WTC11 (cell line): ENCODE data around the gene CFAP299.

Experiments used
- CREB1 ChIP-seq: sonication (generic); formaldehyde crosslinking; IDR thresholded peaks from 2 replicates; pipeline ENCODE4 v1.8.0; 2023; ENCODE audit warnings: mild to moderate bottlenecking, missing genetic modification reagents
- FOXP1 ChIP-seq: sonication (generic); formaldehyde crosslinking; IDR thresholded peaks from 2 replicates; pipeline ENCODE4 v1.8.0; 2022; ENCODE audit warnings: missing genetic modification reagents, mild to moderate bottlenecking, moderate library complexity, borderline replicate concordance
- NFATC4 ChIP-seq: fragments of 250-450 bp; sonication (Bioruptor Pico); IDR thresholded peaks from 2 replicates; pipeline ENCODE4 v1.9.0; 2021; ENCODE audit warnings: mild to moderate bottlenecking
- NFE2L1 ChIP-seq: sonication (generic); formaldehyde crosslinking; IDR thresholded peaks from 2 replicates; pipeline ENCODE4 v1.8.1; 2023; ENCODE audit warnings: missing genetic modification reagents
- RELA ChIP-seq: sonication (generic); formaldehyde crosslinking; IDR thresholded peaks from 2 replicates; pipeline ENCODE4 v1.8.1; 2022; ENCODE audit warnings: missing genetic modification reagents, mild to moderate bottlenecking, borderline replicate concordance
- TF ChIP-seq, protein P1 (sequence below): fragments of 200-600 bp; IDR thresholded peaks from 2 replicates; pipeline ENCODE4 v1.8.0; 2022; ENCODE audit warnings: antibody characterized with exemption
- TF ChIP-seq, protein P2 (sequence below): sonication (generic); formaldehyde crosslinking; conservative IDR thresholded peaks from 2 replicates; pipeline ENCODE4 v1.8.1; 2022; ENCODE audit warnings: mild to moderate bottlenecking, missing genetic modification reagents
- TF ChIP-seq, protein P3 (sequence below): sonication (generic); formaldehyde crosslinking; IDR thresholded peaks from 2 replicates; pipeline ENCODE4 v1.8.1; 2022; ENCODE audit warnings: low read depth, mild to moderate bottlenecking, moderate library complexity, missing genetic modification reagents, borderline replicate concordance
- TF ChIP-seq, protein P4 (sequence below): sonication (generic); formaldehyde crosslinking; IDR thresholded peaks from 2 replicates; pipeline ENCODE4 v1.8.0; 2022; ENCODE audit warnings: mild to moderate bottlenecking, missing genetic modification reagents
- TF ChIP-seq, protein P5 (sequence below): sonication (generic); formaldehyde crosslinking; IDR thresholded peaks from 2 replicates; pipeline ENCODE4 v1.8.1; 2023; ENCODE audit warnings: mild to moderate bottlenecking, missing genetic modification reagents, borderline replicate concordance
- TF ChIP-seq, protein P6 (sequence below): sonication (generic); formaldehyde crosslinking; IDR thresholded peaks from 2 replicates; pipeline ENCODE4 v1.8.1; 2022; ENCODE audit warnings: low read depth, missing genetic modification reagents, borderline replicate concordance

DNA sequence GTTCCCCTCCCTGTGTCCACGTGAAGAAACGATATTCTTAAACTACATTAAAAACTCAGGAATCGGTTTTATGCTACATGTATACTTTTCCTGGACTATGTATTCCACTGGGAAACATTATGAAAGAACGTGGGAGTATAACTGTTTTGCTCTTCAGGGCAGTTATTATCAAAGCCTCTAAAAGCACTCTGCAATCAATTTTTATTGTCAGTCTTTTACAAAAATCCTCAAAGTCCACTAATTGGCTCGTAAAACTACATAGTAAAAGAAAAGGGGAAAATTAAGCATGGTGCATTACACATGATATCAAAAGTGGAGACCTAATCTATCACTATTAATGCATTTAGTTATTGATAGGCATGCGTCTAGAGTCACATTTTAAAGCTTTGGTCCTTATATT, 11.4 kb upstream of the CFAP299 start:
- TF ChIP-seq, protein P1, sequence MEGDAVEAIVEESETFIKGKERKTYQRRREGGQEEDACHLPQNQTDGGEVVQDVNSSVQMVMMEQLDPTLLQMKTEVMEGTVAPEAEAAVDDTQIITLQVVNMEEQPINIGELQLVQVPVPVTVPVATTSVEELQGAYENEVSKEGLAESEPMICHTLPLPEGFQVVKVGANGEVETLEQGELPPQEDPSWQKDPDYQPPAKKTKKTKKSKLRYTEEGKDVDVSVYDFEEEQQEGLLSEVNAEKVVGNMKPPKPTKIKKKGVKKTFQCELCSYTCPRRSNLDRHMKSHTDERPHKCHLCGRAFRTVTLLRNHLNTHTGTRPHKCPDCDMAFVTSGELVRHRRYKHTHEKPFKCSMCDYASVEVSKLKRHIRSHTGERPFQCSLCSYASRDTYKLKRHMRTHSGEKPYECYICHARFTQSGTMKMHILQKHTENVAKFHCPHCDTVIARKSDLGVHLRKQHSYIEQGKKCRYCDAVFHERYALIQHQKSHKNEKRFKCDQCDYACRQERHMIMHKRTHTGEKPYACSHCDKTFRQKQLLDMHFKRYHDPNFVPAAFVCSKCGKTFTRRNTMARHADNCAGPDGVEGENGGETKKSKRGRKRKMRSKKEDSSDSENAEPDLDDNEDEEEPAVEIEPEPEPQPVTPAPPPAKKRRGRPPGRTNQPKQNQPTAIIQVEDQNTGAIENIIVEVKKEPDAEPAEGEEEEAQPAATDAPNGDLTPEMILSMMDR = no peak
- TF ChIP-seq, protein P2, sequence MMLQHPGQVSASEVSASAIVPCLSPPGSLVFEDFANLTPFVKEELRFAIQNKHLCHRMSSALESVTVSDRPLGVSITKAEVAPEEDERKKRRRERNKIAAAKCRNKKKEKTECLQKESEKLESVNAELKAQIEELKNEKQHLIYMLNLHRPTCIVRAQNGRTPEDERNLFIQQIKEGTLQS (CRISPR knock-in tag) = no peak
- TF ChIP-seq NFATC4 = no peak
- no peak for TF ChIP-seq NFE2L1 (CRISPR knock-in tag)
- TF ChIP-seq, protein P3, sequence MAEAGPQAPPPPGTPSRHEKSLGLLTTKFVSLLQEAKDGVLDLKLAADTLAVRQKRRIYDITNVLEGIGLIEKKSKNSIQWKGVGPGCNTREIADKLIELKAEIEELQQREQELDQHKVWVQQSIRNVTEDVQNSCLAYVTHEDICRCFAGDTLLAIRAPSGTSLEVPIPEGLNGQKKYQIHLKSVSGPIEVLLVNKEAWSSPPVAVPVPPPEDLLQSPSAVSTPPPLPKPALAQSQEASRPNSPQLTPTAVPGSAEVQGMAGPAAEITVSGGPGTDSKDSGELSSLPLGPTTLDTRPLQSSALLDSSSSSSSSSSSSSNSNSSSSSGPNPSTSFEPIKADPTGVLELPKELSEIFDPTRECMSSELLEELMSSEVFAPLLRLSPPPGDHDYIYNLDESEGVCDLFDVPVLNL = no peak
- TF ChIP-seq, protein P4, sequence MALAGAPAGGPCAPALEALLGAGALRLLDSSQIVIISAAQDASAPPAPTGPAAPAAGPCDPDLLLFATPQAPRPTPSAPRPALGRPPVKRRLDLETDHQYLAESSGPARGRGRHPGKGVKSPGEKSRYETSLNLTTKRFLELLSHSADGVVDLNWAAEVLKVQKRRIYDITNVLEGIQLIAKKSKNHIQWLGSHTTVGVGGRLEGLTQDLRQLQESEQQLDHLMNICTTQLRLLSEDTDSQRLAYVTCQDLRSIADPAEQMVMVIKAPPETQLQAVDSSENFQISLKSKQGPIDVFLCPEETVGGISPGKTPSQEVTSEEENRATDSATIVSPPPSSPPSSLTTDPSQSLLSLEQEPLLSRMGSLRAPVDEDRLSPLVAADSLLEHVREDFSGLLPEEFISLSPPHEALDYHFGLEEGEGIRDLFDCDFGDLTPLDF (CRISPR knock-in tag) = no peak
- TF ChIP-seq, protein P5, sequence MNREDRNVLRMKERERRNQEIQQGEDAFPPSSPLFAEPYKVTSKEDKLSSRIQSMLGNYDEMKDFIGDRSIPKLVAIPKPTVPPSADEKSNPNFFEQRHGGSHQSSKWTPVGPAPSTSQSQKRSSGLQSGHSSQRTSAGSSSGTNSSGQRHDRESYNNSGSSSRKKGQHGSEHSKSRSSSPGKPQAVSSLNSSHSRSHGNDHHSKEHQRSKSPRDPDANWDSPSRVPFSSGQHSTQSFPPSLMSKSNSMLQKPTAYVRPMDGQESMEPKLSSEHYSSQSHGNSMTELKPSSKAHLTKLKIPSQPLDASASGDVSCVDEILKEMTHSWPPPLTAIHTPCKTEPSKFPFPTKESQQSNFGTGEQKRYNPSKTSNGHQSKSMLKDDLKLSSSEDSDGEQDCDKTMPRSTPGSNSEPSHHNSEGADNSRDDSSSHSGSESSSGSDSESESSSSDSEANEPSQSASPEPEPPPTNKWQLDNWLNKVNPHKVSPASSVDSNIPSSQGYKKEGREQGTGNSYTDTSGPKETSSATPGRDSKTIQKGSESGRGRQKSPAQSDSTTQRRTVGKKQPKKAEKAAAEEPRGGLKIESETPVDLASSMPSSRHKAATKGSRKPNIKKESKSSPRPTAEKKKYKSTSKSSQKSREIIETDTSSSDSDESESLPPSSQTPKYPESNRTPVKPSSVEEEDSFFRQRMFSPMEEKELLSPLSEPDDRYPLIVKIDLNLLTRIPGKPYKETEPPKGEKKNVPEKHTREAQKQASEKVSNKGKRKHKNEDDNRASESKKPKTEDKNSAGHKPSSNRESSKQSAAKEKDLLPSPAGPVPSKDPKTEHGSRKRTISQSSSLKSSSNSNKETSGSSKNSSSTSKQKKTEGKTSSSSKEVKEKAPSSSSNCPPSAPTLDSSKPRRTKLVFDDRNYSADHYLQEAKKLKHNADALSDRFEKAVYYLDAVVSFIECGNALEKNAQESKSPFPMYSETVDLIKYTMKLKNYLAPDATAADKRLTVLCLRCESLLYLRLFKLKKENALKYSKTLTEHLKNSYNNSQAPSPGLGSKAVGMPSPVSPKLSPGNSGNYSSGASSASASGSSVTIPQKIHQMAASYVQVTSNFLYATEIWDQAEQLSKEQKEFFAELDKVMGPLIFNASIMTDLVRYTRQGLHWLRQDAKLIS (CRISPR knock-in tag) = no peak
- TF ChIP-seq FOXP1 (CRISPR knock-in tag) = no peak
- no peak for TF ChIP-seq CREB1 (CRISPR knock-in tag)
- no peak for TF ChIP-seq RELA (CRISPR knock-in tag)
- TF ChIP-seq, protein P6, sequence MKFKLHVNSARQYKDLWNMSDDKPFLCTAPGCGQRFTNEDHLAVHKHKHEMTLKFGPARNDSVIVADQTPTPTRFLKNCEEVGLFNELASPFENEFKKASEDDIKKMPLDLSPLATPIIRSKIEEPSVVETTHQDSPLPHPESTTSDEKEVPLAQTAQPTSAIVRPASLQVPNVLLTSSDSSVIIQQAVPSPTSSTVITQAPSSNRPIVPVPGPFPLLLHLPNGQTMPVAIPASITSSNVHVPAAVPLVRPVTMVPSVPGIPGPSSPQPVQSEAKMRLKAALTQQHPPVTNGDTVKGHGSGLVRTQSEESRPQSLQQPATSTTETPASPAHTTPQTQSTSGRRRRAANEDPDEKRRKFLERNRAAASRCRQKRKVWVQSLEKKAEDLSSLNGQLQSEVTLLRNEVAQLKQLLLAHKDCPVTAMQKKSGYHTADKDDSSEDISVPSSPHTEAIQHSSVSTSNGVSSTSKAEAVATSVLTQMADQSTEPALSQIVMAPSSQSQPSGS (CRISPR knock-in tag) = no peak
